ENCODE measurements around the gene RDH12. TPM values are rescaled to one million over a fixed set of nuclear protein-coding genes. Genes with fewer than 3 reads are reported as not detected.

Gene RDH12
- total RNA-seq, 1 experiment from 2014 or later: not detected

GRCh38 chr14:67778792-67779191 lies 77.1 kb downstream of the RDH12 start:
- POLR2A ChIA-PET (ENCODE audit: unreplicated experiment): no interaction called here
- Histone ChIP-seq H3K4me1 (replicated peaks; ENCODE audit: insufficient read depth) (peaks cover under 1% of the 10 kb centered on the region; the same call in 1 of the 2 replicates), H3K9me3 (ENCODE audit: insufficient read depth, low read depth) (no peaks in the 10 kb centered on the region), H2AFZ (no peak overlapping the region), H3K36me3 (ENCODE audit: low read depth) (peaks cover 31% of the 10 kb centered on the region), H3F3A (ENCODE audit: insufficient read depth, low read depth) (peaks cover 4% of the 10 kb centered on the region; the same call in 1 of the 2 replicates), H3K4me2 (no peak overlapping the region), H3K79me2 (ENCODE audit: low read depth) (no peaks in the 10 kb centered on the region), H3K9me2 (ENCODE audit: insufficient read depth) (no peaks in the 10 kb centered on the region), H3K27ac (no peak overlapping the region), H3K27me3 (ENCODE audit: insufficient read depth, low read depth) (no peaks in the 10 kb centered on the region), H4K20me1 (ENCODE audit: insufficient read depth) (no peaks in the 10 kb centered on the region), H3K4me3 (no peak overlapping the region)
- CTCF ChIA-PET: no interaction called here
- no peak for DNase-seq
- BruUV-seq (replicated peaks): no TSS peak
- TF ChIP-seq EZH2 (IDR thresholded peaks at IDR 0.05; ENCODE audit: low read depth) (no peak), CTCF (conservative IDR thresholded peaks at IDR 0.05) (no peak)
- intact Hi-C loops (cut with micrococcal nuclease; ENCODE audit: unreplicated experiment): no loop called here

GRCh38 chr14:67782090-67782489 lies 80.4 kb downstream of the RDH12 start:
- Histone ChIP-seq H3K4me3 (no peak overlapping the region), H3K79me2 (ENCODE audit: low read depth) (no peaks in the 10 kb centered on the region), H3K27me3 (ENCODE audit: insufficient read depth, low read depth) (no peaks in the 10 kb centered on the region), H3K4me1 (replicated peaks; ENCODE audit: insufficient read depth) (no peaks in the 10 kb centered on the region), H3K9me3 (ENCODE audit: insufficient read depth, low read depth) (no peaks in the 10 kb centered on the region), H3K4me2 (no peak overlapping the region), H4K20me1 (ENCODE audit: insufficient read depth) (no peaks in the 10 kb centered on the region), H3K9me2 (ENCODE audit: insufficient read depth) (no peaks in the 10 kb centered on the region), H2AFZ (no peak overlapping the region), H3K36me3 (ENCODE audit: low read depth) (peaks cover 15% of the 10 kb centered on the region), H3K27ac (no peak overlapping the region), H3F3A (ENCODE audit: insufficient read depth, low read depth) (no peaks in the 10 kb centered on the region; the same call in 1 of the 2 replicates)
- BruUV-seq (replicated peaks): no TSS peak
- ChIA-PET POLR2A (ENCODE audit: unreplicated experiment) (no interaction called here), CTCF (no interaction called here)
- intact Hi-C loops (cut with micrococcal nuclease; ENCODE audit: unreplicated experiment): no loop called here
- no peak for DNase-seq
- TF ChIP-seq EZH2 (IDR thresholded peaks at IDR 0.05; ENCODE audit: low read depth): no peak
- no peak for TF ChIP-seq CTCF (conservative IDR thresholded peaks at IDR 0.05)

Other genes with a start within 250 kb of the RDH12 start
- gene TMEM229B, start 213.2 kb upstream of the RDH12 start, total RNA-seq (2021): 1.2 and 1.6 TPM in 2 replicates
- gene PLEKHH1, start 168.6 kb upstream of the RDH12 start, total RNA-seq (2021): 13.6 and 18.5 TPM in 2 replicates
- gene PIGH, start 101.6 kb upstream of the RDH12 start, total RNA-seq (2021): 9.8 and 13.0 TPM in 2 replicates
- gene ARG2, start 82.0 kb upstream of the RDH12 start, total RNA-seq (2021): 8.6 and 10.2 TPM in 2 replicates
- gene VTI1B, start 27.3 kb upstream of the RDH12 start, total RNA-seq (2021): 131 and 148 TPM in 2 replicates
- 73.2 and 97.0 TPM in 2 replicates for gene RDH11, start 6.1 kb upstream of the RDH12 start, total RNA-seq (2021)
- 18.9 and 19.2 TPM in 2 replicates for gene ZFYVE26, start 114.7 kb downstream of the RDH12 start, total RNA-seq (2021)
- 29.9 and 30.8 TPM in 2 replicates for gene RAD51B, start 117.9 kb downstream of the RDH12 start, total RNA-seq (2021)

Data from PC-9 (cell line).